HepG2 (cell line): ENCODE data around the gene F12. TPM values are rescaled to one million over a fixed set of nuclear protein-coding genes. Genes with fewer than 3 reads are reported as not detected.
A peak's percentile ranks its signal among the peaks of the same experiment; 100 is the strongest.

Experiments used
- ARNTL ChIP-seq: sonication (generic); formaldehyde crosslinking; IDR thresholded peaks from 2 replicates; pipeline ENCODE4 v1.4.0; 2020; ENCODE audit warnings: mild to moderate bottlenecking, missing genetic modification reagents
- CSRNP2 ChIP-seq: sonication (generic); formaldehyde crosslinking; conservative IDR thresholded peaks from 2 replicates; pipeline ENCODE4 v1.8.0; 2022; ENCODE audit warnings: low read depth, missing genetic modification reagents
- FUBP1 ChIP-seq: sonication (generic); formaldehyde crosslinking; IDR thresholded peaks from 2 replicates; pipeline ENCODE4 v1.5.1; 2020; ENCODE audit warnings: missing genetic modification reagents, mild to moderate bottlenecking, borderline replicate concordance
- MED13 ChIP-seq: sonication (generic); formaldehyde crosslinking; IDR thresholded peaks from 2 replicates; pipeline ENCODE4 v1.5.0; 2020; ENCODE audit warnings: missing genetic modification reagents
- NFE2L1 ChIP-seq: sonication (generic); formaldehyde crosslinking; IDR thresholded peaks from 2 replicates; pipeline ENCODE4 v1.4.0; 2020; ENCODE audit warnings: missing genetic modification reagents, mild to moderate bottlenecking, borderline replicate concordance
- POGK ChIP-seq: sonication (generic); formaldehyde crosslinking; conservative IDR thresholded peaks from 2 replicates; pipeline ENCODE4 v1.8.0; 2022; ENCODE audit warnings: mild to moderate bottlenecking, moderate library complexity, missing genetic modification reagents
- ZBTB7B ChIP-seq: sonication (generic); formaldehyde crosslinking; IDR thresholded peaks from 2 replicates; pipeline ENCODE4 v1.4.0; 2020; ENCODE audit warnings: missing genetic modification reagents
- ZFP36L2 ChIP-seq: sonication (generic); formaldehyde crosslinking; IDR thresholded peaks from 2 replicates; pipeline ENCODE4 v1.4.0; 2020; ENCODE audit warnings: missing genetic modification reagents
- ZNF12 ChIP-seq: sonication (generic); formaldehyde crosslinking; IDR thresholded peaks from 2 replicates; pipeline ENCODE4 v1.5.0; 2020; ENCODE audit warnings: missing genetic modification reagents
- ZNF160 ChIP-seq: sonication (generic); formaldehyde crosslinking; IDR thresholded peaks from 2 replicates; pipeline ENCODE4 v1.8.0; 2022; ENCODE audit warnings: mild to moderate bottlenecking, inconsistent platforms, missing genetic modification reagents
- ZNF260 ChIP-seq: sonication (generic); formaldehyde crosslinking; IDR thresholded peaks from 2 replicates; pipeline ENCODE4 v1.4.0; 2020; ENCODE audit warnings: missing genetic modification reagents, low read depth, mild to moderate bottlenecking, borderline replicate concordance
- ZNF335 ChIP-seq: sonication (generic); formaldehyde crosslinking; IDR thresholded peaks from 2 replicates; pipeline ENCODE4 v1.4.0; 2020; ENCODE audit warnings: missing genetic modification reagents
- ZNF563 ChIP-seq: sonication (generic); formaldehyde crosslinking; IDR thresholded peaks from 2 replicates; pipeline ENCODE4 v1.8.0; 2022; ENCODE audit warnings: mild to moderate bottlenecking, moderate library complexity, missing genetic modification reagents
- ZNF598 ChIP-seq: sonication (generic); formaldehyde crosslinking; IDR thresholded peaks from 2 replicates; pipeline ENCODE4 v1.5.1; 2020; ENCODE audit warnings: mild to moderate bottlenecking, missing genetic modification reagents, borderline replicate concordance
- ZNF616 ChIP-seq: sonication (generic); formaldehyde crosslinking; IDR thresholded peaks from 2 replicates; pipeline ENCODE4 v1.5.0; 2020; ENCODE audit warnings: low read depth, mild to moderate bottlenecking, missing genetic modification reagents
- polyA plus RNA-seq, 8 experiments: library from polyadenylated mRNA; depleted of rRNA in 3 of 8; stranded (reverse) in 7 of 8; unstranded in 1 of 8; fragments of >200 nt; fragmentation: Illumina TruSeq in 4 of 8; extraction: Trizol in 4 of 8; gene quantifications; 2 replicates each; pipeline versions ENCODE4 v1.2.1 to v1.2.3, GENCODE V29; 2011 to 2016; ENCODE audit warnings: low read depth in 4 of 8, missing spikeins in 1 of 8, mixed read lengths in 1 of 8; ENCODE audit not compliant: insufficient read depth in 1 of 8
- total RNA-seq, 5 experiments: library from RNA; depleted of rRNA; stranded (reverse); fragments of >200 nt; fragmentation: Illumina TruSeq; extraction: Trizol; gene quantifications; 2 replicates each; pipeline ENCODE4 v1.2.3, GENCODE V29; 2016; ENCODE audit warnings: low read depth in 1 of 5
- TF ChIP-seq, protein P1 (sequence below): sonication (generic); formaldehyde crosslinking; IDR thresholded peaks from 2 replicates; pipeline ENCODE4 v1.4.0; 2020; ENCODE audit warnings: missing genetic modification reagents
- TF ChIP-seq, protein P2 (sequence below): IDR thresholded peaks from 2 replicates; pipeline ENCODE4 v1.6.1; 2016

The F12 gene
- total and polyA plus RNA-seq, 2 of the 13 experiments (the other 11 are each of a cell fraction or from before 2014, with no cell fraction given), result 2.5 to 3.0 TPM

DNA sequence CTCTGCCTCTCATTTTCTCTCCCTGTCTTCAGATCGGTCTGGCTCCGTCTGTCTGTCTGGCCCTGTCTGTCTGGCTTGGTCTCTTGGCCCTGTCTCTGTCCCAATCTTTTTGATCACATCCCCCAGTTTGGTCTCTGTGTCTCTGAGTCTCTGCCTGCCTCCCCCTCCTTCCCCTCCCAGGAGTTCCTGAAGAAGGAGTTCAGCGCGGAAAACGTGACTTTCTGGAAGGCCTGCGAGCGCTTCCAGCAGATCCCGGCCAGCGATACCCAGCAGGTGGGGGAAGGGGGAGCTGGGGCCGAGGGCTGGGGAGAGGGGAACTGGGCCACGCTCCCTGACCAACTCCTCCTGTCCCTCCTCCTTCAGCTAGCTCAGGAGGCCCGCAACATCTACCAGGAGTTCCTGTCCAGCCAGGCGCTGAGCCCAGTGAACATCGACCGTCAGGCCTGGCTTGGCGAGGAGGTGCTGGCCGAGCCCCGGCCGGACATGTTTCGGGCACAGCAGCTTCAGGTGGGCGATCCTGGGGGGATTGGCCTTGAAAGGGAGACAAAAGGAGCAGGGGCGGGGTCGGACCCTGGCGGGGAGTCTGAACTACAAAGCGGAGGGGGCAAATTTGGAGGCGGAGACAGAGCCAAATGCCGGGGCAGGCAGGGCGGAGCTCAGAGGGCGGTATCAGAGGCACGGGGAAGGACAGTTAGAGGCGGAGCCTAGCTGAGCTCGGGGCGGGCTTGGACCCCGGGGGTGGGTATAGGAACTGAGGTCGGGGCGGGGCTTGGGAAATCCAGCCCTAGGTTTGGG, 42.6 kb downstream of the F12 start (continued):
- TF ChIP-seq FUBP1 (CRISPR knock-in tag) (no peak), POGK (CRISPR knock-in tag) (no peak), ZBTB7B (CRISPR knock-in tag) (peak; percentile 86), ZFP36L2 (no peak), MED13 (CRISPR knock-in tag) (no peak), ZNF12 (CRISPR knock-in tag) (no peak; the same call in 1 of the 2 replicates), ARNTL (CRISPR knock-in tag) (no peak; the same call in none of the 2 replicates), CSRNP2 (CRISPR knock-in tag) (no peak), ZNF616 (CRISPR knock-in tag) (no peak), ZNF160 (CRISPR knock-in tag) (no peak), ZNF598 (CRISPR knock-in tag) (no peak), NFE2L1 (CRISPR knock-in tag) (no peak), ZNF335 (peak; percentile 24; the same call in 1 of the 2 replicates), ZNF563 (peak; percentile 29; the same call in 1 of the 2 replicates), ZNF260 (CRISPR knock-in tag) (no peak)
- TF ChIP-seq, protein P1, sequence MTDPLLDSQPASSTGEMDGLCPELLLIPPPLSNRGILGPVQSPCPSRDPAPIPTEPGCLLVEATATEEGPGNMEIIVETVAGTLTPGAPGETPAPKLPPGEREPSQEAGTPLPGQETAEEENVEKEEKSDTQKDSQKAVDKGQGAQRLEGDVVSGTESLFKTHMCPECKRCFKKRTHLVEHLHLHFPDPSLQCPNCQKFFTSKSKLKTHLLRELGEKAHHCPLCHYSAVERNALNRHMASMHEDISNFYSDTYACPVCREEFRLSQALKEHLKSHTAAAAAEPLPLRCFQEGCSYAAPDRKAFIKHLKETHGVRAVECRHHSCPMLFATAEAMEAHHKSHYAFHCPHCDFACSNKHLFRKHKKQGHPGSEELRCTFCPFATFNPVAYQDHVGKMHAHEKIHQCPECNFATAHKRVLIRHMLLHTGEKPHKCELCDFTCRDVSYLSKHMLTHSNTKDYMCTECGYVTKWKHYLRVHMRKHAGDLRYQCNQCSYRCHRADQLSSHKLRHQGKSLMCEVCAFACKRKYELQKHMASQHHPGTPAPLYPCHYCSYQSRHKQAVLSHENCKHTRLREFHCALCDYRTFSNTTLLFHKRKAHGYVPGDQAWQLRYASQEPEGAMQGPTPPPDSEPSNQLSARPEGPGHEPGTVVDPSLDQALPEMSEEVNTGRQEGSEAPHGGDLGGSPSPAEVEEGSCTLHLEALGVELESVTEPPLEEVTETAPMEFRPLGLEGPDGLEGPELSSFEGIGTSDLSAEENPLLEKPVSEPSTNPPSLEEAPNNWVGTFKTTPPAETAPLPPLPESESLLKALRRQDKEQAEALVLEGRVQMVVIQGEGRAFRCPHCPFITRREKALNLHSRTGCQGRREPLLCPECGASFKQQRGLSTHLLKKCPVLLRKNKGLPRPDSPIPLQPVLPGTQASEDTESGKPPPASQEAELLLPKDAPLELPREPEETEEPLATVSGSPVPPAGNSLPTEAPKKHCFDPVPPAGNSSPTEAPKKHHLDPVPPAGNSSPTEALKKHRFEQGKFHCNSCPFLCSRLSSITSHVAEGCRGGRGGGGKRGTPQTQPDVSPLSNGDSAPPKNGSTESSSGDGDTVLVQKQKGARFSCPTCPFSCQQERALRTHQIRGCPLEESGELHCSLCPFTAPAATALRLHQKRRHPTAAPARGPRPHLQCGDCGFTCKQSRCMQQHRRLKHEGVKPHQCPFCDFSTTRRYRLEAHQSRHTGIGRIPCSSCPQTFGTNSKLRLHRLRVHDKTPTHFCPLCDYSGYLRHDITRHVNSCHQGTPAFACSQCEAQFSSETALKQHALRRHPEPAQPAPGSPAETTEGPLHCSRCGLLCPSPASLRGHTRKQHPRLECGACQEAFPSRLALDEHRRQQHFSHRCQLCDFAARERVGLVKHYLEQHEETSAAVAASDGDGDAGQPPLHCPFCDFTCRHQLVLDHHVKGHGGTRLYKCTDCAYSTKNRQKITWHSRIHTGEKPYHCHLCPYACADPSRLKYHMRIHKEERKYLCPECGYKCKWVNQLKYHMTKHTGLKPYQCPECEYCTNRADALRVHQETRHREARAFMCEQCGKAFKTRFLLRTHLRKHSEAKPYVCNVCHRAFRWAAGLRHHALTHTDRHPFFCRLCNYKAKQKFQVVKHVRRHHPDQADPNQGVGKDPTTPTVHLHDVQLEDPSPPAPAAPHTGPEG (CRISPR knock-in tag), result no peak
- TF ChIP-seq, protein P2, sequence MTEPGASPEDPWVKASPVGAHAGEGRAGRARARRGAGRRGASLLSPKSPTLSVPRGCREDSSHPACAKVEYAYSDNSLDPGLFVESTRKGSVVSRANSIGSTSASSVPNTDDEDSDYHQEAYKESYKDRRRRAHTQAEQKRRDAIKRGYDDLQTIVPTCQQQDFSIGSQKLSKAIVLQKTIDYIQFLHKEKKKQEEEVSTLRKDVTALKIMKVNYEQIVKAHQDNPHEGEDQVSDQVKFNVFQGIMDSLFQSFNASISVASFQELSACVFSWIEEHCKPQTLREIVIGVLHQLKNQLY (CRISPR knock-in tag), result no peak
